Testis (tissue), 3 donors: ENCODE results near the gene SOBP. TPM values are rescaled to one million over a fixed set of nuclear protein-coding genes. Genes with fewer than 3 reads are reported as not detected.

Source experiments
- DNase-seq: peaks from one replicate; pipeline ENCODE4 v3.0.0-alpha.2; 2019
- H3K27ac ChIP-seq, 2 donors: fragments of 200-600 bp; sonication (generic); one replicate each; pipeline ENCODE4 v1.5.1; 2019
- H3K27me3 ChIP-seq: fragments of 200-600 bp; sonication (generic); one replicate; pipeline ENCODE4 v1.5.1; 2019
- H3K36me3 ChIP-seq: fragments of 200-600 bp; sonication (generic); one replicate; pipeline ENCODE4 v1.5.1; 2017; ENCODE audit warnings: low read depth; ENCODE audit errors: missing control alignments
- H3K4me1 ChIP-seq: fragments of 200-600 bp; sonication (generic); one replicate; pipeline ENCODE4 v1.5.1; 2019
- H3K4me3 ChIP-seq, 2 donors: fragments of 200-600 bp; sonication (generic); one replicate each; pipeline ENCODE4 v1.5.1; 2017 to 2019
- H3K9me3 ChIP-seq: fragments of 200-600 bp; sonication (generic); one replicate; pipeline ENCODE4 v1.5.1; 2017
- CTCF ChIP-seq, 3 experiments: fragments of 450-650 bp in 2 of 3; fragments of 200-600 bp in 1 of 3; sonication (generic) in 1 of 3; IDR thresholded peaks; one replicate each; pipeline ENCODE4 v1.5.1; 2016 to 2019; ENCODE audit warnings: antibody characterized with exemption in 3 of 3, mild to moderate bottlenecking in 2 of 3, moderate library complexity in 1 of 3
- POLR2A ChIP-seq: fragments of 450-650 bp; IDR thresholded peaks from one replicate; pipeline ENCODE4 v1.6.1; 2017; ENCODE audit warnings: antibody characterized with exemption, mild to moderate bottlenecking, moderate library complexity
- WGBS, 2 donors: methylation state at CpG; one replicate each; pipeline ENCODE4 v1.1.5; 2018; 5-methylcytosine and 5-hydroxymethylcytosine counted together
- intact Hi-C: fragments of 100-400 bp; cut with DNase I; formaldehyde crosslinking; loops from one replicate; pipeline ENCODE4 v1.15.1; 2023; ENCODE audit warnings: low total_unique reads
- polyA plus RNA-seq: library from polyadenylated mRNA; stranded (reverse); fragments of 350-450 nt; fragmentation: Illumina TruSeq; extraction: RNeasy Lipid Tissue Mini Kit (QIAGEN cat#74804); gene quantifications from one replicate; pipeline ENCODE4 v1.2.3, GENCODE V29; 2014; ENCODE audit warnings: low read depth, low replicate concordance; ENCODE audit not compliant: insufficient read depth
- total RNA-seq, 2 donors: library from RNA; depleted of rRNA; stranded (reverse); fragments of >200 nt; gene quantifications; one replicate each; pipeline ENCODE4 v1.2.3, GENCODE V29; 2016

SOBP gene
- total and polyA plus RNA-seq, 3 donors from 2014 or later: 13.9 to 27.2 (median 17.2) TPM

DNA sequence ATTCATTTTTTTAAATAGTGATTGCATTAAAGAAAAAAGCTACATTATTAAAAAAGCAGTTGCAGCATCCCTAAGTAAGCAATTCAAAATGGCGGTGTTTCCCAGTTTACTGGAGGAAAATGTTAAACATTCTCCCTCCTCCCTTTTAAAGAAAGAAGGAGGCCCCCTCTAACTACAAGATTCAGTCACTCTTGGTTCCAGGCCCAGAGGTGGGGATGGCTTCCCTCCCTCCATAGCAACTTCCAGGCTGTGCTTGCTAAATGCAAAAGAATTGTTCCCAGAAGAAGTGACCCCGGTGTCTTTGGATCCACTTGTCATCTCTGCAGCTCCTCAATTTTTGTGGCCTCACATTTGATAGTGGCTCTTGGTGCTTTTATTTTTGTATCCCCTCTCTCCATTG lies 165.9 kb downstream of the SOBP start:
- WGBS, 2 donors: 75 to 84% methylated on average over 2 of the region's 2 CpGs
- H3K4me3 ChIP-seq: no peak overlapping the region
- peaks cover 4% of the 10 kb centered on the region for H3K4me1 ChIP-seq
- intact Hi-C loops: no loop called here
- H3K36me3 ChIP-seq: no peaks in the 10 kb centered on the region
- no peak for DNase-seq
- H3K9me3 ChIP-seq: no peaks in the 10 kb centered on the region
- TF ChIP-seq POLR2A: no peak
- no peak for TF ChIP-seq CTCF (IDR thresholded peaks at IDR 0.05)
- no peak overlapping the region for H3K27ac ChIP-seq
- H3K27me3 ChIP-seq: no peaks in the 10 kb centered on the region

DNA sequence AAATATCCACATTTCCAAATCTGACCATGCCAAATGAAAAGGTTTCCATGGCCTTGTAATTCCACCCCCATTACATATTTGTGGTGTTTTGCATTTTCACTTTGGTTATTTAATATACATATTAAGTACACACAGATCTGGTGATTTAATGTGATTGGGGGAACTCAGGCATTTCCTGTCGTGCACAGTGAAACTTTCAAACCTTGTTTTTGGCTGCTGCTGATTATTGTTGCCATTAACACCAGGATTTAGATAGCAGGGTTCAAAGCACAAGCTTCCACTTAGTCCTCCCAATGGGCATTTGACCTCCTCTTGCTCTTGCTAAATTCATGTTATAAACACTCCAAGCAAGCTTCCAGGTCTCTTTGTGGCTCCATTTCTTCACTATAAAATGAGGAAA lies 166.5 kb downstream of the SOBP start:
- H3K4me3 ChIP-seq: no peak overlapping the region
- peaks cover 7% of the 10 kb centered on the region for H3K4me1 ChIP-seq
- DNase-seq: no peak
- H3K27me3 ChIP-seq: no peaks in the 10 kb centered on the region
- H3K36me3 ChIP-seq: no peaks in the 10 kb centered on the region
- TF ChIP-seq POLR2A (no peak), CTCF (IDR thresholded peaks at IDR 0.05) (no peak)
- no peaks in the 10 kb centered on the region for H3K9me3 ChIP-seq
- H3K27ac ChIP-seq: no peak overlapping the region
- intact Hi-C loops: no loop called here
- WGBS, 2 donors: 10 to 43% methylated on average over 1 of the region's 1 CpG

- H3K36me3 ChIP-seq: no peaks in the 10 kb centered on the region
- H3K4me1 ChIP-seq: peaks cover 7% of the 10 kb centered on the region
- no peak overlapping the region for H3K4me3 ChIP-seq
- no peak for TF ChIP-seq CTCF (IDR thresholded peaks at IDR 0.05)
- TF ChIP-seq POLR2A: no peak
- DNase-seq: no peak
- intact Hi-C loops: no loop called here
- WGBS, 2 donors: 82 to 96% methylated on average over 7 to 8 of the region's 8 CpGs
- H3K27ac ChIP-seq: no peak overlapping the region
- no peaks in the 10 kb centered on the region for H3K9me3 ChIP-seq
- H3K27me3 ChIP-seq: no peaks in the 10 kb centered on the region
Measured at GRCh38 chr6:107656883-107657282, 167.0 kb downstream of the SOBP start.

DNA sequence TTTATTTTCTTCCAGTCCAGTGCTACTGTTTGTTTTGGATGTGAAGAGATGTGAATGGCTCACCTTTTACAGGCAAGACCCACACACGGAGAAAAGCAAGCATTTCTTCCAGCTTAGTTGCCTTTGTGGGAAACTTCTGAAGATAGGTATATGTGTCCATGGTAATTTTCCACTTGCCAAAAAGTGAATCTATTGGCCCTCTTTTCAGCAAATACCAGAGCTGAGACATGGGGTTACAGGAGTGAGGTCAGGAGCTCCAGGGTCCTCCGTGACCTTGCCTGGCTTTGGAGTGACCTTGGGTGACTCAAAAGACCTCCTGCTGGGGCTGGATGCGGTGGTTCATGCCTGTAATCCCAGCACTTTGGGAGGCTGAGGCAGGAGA lies 167.4 kb downstream of the SOBP start:
- Histone ChIP-seq H3K27ac (no peak overlapping the region), H3K36me3 (no peaks in the 10 kb centered on the region)
- intact Hi-C loops: no loop called here

More for the DNA sequence above, 167.4 kb downstream of the SOBP start:
- no peaks in the 10 kb centered on the region for H3K9me3 ChIP-seq
- H3K4me3 ChIP-seq: no peak overlapping the region
- H3K27me3 ChIP-seq: no peaks in the 10 kb centered on the region
- peaks cover 7% of the 10 kb centered on the region for H3K4me1 ChIP-seq
- WGBS, 2 donors: 91 to 94% methylated on average over 3 of the region's 3 CpGs
- DNase-seq: no peak
- TF ChIP-seq POLR2A: no peak
- no peak for TF ChIP-seq CTCF (IDR thresholded peaks at IDR 0.05)
